AG09319 (cell line): ENCODE data around the gene PACSIN3.
"Not testable (repeated sequence)": the region's sequence is repeated elsewhere in the genome, so short reads cannot be mapped to it uniquely, and the experiment has no call there.

ENCODE experiments used
- DNase-seq: peaks from one replicate; pipeline ENCODE4 v3.0.0-alpha.2; 2010; ENCODE audit warnings: low read depth; ENCODE audit errors: extremely low read depth
- TF ChIP-seq, protein P1 (sequence below): IDR thresholded peaks from 2 replicates; pipeline ENCODE4 v1.5.1; 2011; ENCODE audit warnings: low read depth, mild to moderate bottlenecking, inconsistent platforms, low read length, moderate library complexity

PACSIN3 gene

DNA sequence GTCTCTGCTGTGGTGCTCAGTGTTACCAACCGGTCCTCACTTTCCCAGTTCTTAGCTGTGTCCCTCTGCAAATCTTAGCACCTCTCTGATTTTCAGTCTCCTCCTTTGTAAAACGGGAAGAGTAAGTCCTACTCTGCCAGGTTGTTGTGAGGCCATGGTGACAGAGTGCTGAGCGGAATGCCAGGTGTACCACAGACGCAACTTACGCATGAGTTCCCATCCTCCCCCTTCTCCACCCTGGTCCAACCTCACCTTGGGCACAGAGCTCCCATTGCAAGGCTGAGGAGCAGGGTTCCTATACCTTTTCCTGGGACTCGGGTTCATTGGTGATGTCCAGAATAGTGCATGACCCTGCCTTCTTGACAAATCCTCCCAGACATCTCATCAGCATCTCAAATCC lies 21.2 kb upstream of the PACSIN3 start:
- DNase-seq = no peak
- TF ChIP-seq, protein P1, sequence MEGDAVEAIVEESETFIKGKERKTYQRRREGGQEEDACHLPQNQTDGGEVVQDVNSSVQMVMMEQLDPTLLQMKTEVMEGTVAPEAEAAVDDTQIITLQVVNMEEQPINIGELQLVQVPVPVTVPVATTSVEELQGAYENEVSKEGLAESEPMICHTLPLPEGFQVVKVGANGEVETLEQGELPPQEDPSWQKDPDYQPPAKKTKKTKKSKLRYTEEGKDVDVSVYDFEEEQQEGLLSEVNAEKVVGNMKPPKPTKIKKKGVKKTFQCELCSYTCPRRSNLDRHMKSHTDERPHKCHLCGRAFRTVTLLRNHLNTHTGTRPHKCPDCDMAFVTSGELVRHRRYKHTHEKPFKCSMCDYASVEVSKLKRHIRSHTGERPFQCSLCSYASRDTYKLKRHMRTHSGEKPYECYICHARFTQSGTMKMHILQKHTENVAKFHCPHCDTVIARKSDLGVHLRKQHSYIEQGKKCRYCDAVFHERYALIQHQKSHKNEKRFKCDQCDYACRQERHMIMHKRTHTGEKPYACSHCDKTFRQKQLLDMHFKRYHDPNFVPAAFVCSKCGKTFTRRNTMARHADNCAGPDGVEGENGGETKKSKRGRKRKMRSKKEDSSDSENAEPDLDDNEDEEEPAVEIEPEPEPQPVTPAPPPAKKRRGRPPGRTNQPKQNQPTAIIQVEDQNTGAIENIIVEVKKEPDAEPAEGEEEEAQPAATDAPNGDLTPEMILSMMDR = no peak

DNA sequence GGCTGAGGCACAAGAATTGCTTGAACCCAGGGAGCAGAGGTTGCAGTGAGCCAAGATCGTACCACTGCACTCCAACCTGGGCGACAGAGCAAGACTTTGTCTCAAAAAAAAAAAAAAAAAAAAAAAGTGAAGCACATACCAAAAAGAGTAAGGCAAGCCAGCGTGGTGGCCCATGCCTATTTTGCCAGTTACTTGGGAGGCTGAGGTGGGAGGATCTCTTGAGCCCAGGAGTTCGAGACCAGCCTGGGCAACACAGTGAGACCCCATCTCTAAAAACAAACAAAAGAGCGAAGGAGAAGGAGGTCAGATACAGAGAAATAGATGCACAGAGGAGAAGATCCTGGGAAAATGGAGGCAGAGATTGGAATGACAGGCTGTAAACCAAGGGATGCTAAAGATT lies 20.3 kb upstream of the PACSIN3 start:
- DNase-seq = not testable (repeated sequence)

DNA sequence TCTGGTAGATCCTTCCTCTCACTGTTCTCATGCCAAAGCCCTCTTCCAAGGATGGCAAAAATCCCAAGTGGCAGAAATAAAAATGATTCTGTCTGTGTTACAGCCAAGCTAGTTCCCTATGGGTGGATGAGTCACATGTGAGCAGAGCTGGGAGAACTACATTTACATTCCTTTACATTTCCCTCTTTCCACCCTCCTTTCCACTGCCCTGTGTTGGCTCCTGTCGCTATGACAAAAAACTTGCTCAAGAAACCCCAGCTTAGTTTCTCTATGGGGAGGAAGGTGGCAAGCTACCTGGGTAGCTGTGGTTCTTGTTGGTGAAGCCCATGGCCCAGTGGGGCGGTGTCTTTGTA lies 18.4 kb upstream of the PACSIN3 start:
- TF ChIP-seq, protein P1 = no peak
- DNase-seq = no peak

DNA sequence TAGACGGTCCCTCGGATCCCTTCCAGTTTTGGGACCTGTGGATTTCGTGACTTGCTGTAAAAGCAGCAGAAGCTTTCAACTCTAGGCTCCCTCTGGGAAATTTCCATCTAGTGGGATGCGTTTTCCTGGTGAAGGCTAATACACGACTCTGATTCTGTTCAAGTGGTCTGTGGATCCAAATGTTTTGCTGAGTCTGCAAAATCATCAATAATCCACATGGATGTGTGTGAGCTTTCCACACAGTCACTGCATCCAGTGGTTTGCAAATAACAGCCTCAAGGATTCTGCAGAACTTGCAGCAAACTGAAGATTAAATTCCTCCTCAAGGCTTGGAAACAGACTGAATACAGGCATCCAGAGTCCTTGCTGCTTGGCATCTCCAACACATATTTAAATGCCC lies 16.3 kb upstream of the PACSIN3 start:
- DNase-seq = no peak
- TF ChIP-seq, protein P1 = no peak

DNA sequence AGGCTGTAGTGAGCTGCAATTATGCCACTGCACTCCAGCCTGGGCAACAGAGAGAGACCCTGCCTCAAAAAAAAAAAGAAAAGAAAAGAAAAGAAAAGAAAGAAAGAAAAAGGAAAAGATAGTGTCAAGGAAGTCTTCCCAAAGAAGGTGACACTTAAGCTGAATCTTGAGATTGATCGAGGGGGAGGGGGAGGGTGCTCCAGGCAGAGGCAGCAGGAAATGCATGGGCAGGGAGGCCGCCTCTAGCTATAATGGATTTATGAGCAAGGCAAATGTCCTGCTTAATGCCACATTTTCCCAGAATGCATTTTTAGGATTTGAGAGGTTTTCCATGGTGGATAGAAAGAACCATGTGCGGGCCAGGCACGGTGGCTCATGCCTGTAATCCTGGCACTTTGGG lies 14.8 kb upstream of the PACSIN3 start:
- DNase-seq = no peak
- TF ChIP-seq, protein P1 = no peak

DNA sequence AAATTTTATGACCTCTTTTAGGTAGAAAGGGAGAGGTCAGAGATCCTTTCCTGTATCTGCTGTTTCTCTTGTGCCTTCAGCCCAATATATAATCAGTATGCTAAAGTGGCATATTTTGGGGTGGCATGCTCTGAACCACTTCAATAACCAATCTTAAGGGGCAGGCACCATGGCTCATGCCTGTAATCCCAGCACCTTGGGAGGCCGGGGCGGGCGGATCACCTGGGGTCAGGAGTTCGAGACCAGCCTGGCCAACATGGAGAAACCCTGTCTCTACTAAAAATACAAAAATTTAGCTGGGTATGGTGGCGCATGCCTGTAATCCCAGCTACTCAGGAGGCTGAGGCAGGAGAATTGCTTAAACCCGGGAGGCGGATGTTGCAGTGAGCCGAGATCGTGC lies 11.9 kb upstream of the PACSIN3 start:
- not testable (repeated sequence) for DNase-seq

DNA sequence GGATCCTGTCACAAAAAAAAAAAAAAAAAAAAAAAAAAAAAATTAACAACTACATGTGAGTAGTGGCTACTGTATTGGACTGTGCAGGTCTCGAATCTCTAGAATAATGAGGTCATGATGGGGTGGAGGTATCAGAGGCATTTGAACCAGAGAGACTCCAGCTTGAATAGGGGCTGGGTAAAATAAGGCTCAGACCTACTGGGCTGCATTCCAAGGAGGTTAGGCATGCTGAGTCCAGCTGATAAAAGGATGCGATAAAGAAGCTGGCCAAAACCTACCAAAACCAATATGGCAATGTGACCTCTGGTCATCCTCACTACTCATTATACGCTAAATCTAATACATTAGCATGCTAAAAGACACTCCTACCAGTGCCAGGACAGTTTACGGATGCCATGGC lies 5.9 kb upstream of the PACSIN3 start:
- TF ChIP-seq, protein P1 = no peak
- no peak for DNase-seq

DNA sequence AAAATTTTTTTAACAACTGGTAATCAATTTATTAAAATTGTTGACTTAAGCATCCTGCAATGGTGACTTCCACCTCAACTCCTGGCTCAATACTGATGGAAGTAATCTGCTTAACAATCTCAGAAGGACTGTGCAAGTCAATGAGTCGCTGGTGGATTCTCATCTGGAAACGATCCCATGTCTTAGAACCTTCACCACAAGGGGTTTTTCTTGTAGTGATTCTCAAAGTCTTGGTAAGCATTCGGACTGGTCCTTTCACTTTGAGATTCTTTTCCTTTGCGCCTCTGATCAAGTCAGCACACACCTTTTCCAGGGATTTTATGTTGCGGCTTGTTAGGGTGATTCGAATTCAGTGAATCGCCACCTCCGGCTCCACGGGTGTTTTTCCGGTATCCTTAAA lies 4.9 kb upstream of the PACSIN3 start:
- DNase-seq = not testable (repeated sequence)

DNA sequence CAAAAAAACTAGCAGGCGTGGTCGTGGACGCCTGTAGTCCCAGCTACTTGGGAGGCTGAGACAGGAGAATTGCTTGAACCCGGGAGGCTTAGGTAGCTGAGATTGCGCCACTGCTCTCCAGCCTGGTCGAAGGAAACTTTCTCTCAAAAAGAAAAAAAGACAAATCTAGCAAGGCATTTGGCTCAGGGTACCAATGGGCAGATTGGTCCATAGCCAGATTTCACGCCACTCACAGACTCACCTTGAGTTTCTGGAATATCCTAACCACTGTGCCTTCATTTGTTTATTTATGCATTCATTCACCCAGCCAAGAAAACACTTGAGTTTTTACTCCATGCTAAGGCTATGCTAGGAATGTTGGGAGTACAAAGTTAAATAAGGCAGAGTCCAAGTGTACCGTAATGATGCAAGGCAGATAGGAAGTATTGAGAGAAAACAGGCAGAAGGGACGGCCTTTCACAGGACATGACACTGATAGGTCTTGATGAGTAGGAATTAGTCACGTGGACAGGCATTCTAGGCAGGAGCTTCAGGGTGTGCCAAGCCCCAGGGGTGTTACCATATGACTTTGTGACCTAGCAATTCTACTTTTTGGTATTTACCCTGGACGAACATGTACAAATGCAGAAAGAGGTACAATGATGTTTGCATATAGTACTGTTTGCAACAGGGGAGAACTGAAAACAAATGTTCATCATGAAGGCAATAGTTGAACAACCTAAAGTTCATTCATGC lies 3.0 kb upstream of the PACSIN3 start:
- DNase-seq = no peak
- TF ChIP-seq, protein P1 = no peak
